Naive B cell (primary cell): Measurements from ENCODE around the gene PLEKHM2. TPM values are rescaled to one million over a fixed set of nuclear protein-coding genes. Genes with fewer than 3 reads are reported as not detected.

ENCODE experiments used
- ATAC-seq, 2 donors: fragments of 150-1000 bp; cut with Tn5 transposase; 2 replicates each; pipeline ENCODE4 v1.10.0; 2021; ENCODE audit warnings: low read depth in 2 of 2, mild to moderate bottlenecking in 2 of 2, moderate library complexity in 2 of 2
- DNase-seq: peaks from one replicate; pipeline ENCODE4 v3.0.0; 2022
- H3K27ac Mint-ChIP-seq, 6 donors: one replicate each; pipeline ENCODE4 v1.8.0; 2020 to 2022; ENCODE audit warnings: mild to moderate bottlenecking in 6 of 6, mixed read lengths in 6 of 6, moderate library complexity in 5 of 6, inconsistent platforms in 2 of 6
- H3K27me3 Mint-ChIP-seq, 3 donors: one replicate each; pipeline ENCODE4 v1.8.0; 2021 to 2022; ENCODE audit warnings: mixed read lengths in 3 of 3, mild to moderate bottlenecking in 1 of 3
- H3K36me3 Mint-ChIP-seq, 2 donors: one replicate each; pipeline ENCODE4 v1.8.0; 2020 to 2022; ENCODE audit warnings: mixed read lengths in 2 of 2, inconsistent platforms in 1 of 2, mild to moderate bottlenecking in 1 of 2
- H3K4me1 Mint-ChIP-seq, 3 donors: one replicate each; pipeline ENCODE4 v1.8.0; 2020 to 2022; ENCODE audit warnings: mixed read lengths in 3 of 3, inconsistent platforms in 1 of 3, mild to moderate bottlenecking in 1 of 3, moderate library complexity in 1 of 3
- H3K4me3 Mint-ChIP-seq, 8 donors: one replicate each; pipeline ENCODE4 v1.8.0; 2020 to 2022; ENCODE audit warnings: mild to moderate bottlenecking in 8 of 8, mixed read lengths in 8 of 8, moderate library complexity in 8 of 8, inconsistent platforms in 2 of 8
- H3K9me3 Mint-ChIP-seq, 7 donors: one replicate each; pipeline ENCODE4 v1.8.0; 2020 to 2022; ENCODE audit warnings: mixed read lengths in 7 of 7, mild to moderate bottlenecking in 5 of 7, inconsistent platforms in 2 of 7, moderate library complexity in 1 of 7
- polyA plus RNA-seq, 6 donors: library from polyadenylated mRNA; unstranded; fragments of 300-500 nt; fragmentation: Illumina TruSeq; gene quantifications; one replicate each; pipeline ENCODE4 v1.2.3, GENCODE V29; 2021; ENCODE audit warnings: low read depth in 6 of 6

Gene PLEKHM2
- polyA plus RNA-seq, 6 donors from 2014 or later, result 1.9 to 13.7 (median 8.9) TPM

GRCh38 chr1:15736038-15736891 is 52.1 kb downstream of the PLEKHM2 start, which contains the start of gene SLC25A34:
SLC25A34 (plus strand) TSS chr1:15736258; CDS start chr1:15736486, 228 bp downstream.
- ATAC-seq, result no peak
- Mint-ChIP-seq H3K27ac (peak within 1 kb of the TSS in 3 of 6 donors; percentile 49 to 75 (median 74)), H3K36me3 (no peaks in the 10 kb centered on the region), H3K27me3 (no peaks in the 10 kb centered on the region), H3K9me3 (no peaks in the 10 kb centered on the region), H3K4me1 (peaks cover under 1 to 4% (median 3%) of the 10 kb centered on the region in 3 donors), H3K4me3 (no peak within 1 kb of the TSS)
- no peak for DNase-seq

- Mint-ChIP-seq H3K4me1 (peaks cover 5 to 8% (median 8%) of the 10 kb centered on the region in 3 donors), H3K9me3 (no peaks in the 10 kb centered on the region), H3K36me3 (no peaks in the 10 kb centered on the region), H3K4me3 (no peak overlapping the region), H3K27ac (peak overlapping the region in 2 of 6 donors; percentile 74 to 75), H3K27me3 (no peaks in the 10 kb centered on the region)
- DNase-seq (no peak), ATAC-seq (no peak)
Measured at GRCh38 chr1:15736892-15737261, 52.8 kb downstream of the PLEKHM2 start.

GRCh38 chr1:15737324-15738319 is 53.5 kb downstream of the PLEKHM2 start:
- DNase-seq (no peak), ATAC-seq (no peak)
- Mint-ChIP-seq H3K4me3 (no peak overlapping the region), H3K36me3 (no peaks in the 10 kb centered on the region), H3K27me3 (no peaks in the 10 kb centered on the region), H3K4me1 (peaks cover 5 to 8% (median 8%) of the 10 kb centered on the region in 3 donors), H3K27ac (peak overlapping the region in 5 of 6 donors; percentile 23 to 86 (median 38)), H3K9me3 (no peaks in the 10 kb centered on the region)

GRCh38 chr1:15738416-15739113 is 54.4 kb downstream of the PLEKHM2 start:
- H3K27ac Mint-ChIP-seq, result peak overlapping the region in 4 of 6 donors; percentile 23 to 86 (median 82)
- ATAC-seq (no peak), DNase-seq (no peak)
- no peaks in the 10 kb centered on the region for H3K27me3 Mint-ChIP-seq
- no peaks in the 10 kb centered on the region for H3K36me3 Mint-ChIP-seq
- H3K4me1 Mint-ChIP-seq, result peaks cover 5 to 8% (median 8%) of the 10 kb centered on the region in 3 donors
- no peaks in the 10 kb centered on the region for H3K9me3 Mint-ChIP-seq
- no peak overlapping the region for H3K4me3 Mint-ChIP-seq

GRCh38 chr1:15739259-15739658 is 55.1 kb downstream of the PLEKHM2 start:
- Mint-ChIP-seq H3K36me3 (no peaks in the 10 kb centered on the region), H3K4me1 (peaks cover 5 to 8% (median 8%) of the 10 kb centered on the region in 3 donors), H3K27ac (peak overlapping the region in 4 of 6 donors; percentile 23 to 85 (median 70)), H3K27me3 (no peaks in the 10 kb centered on the region), H3K9me3 (no peaks in the 10 kb centered on the region), H3K4me3 (no peak overlapping the region)
- no peak for DNase-seq
- no peak for ATAC-seq

- H3K4me1 Mint-ChIP-seq, result peaks cover 5 to 8% (median 8%) of the 10 kb centered on the region in 3 donors
- ATAC-seq, result no peak
- H3K9me3 Mint-ChIP-seq, result no peaks in the 10 kb centered on the region
- H3K36me3 Mint-ChIP-seq, result no peaks in the 10 kb centered on the region
- no peak for DNase-seq
- no peaks in the 10 kb centered on the region for H3K27me3 Mint-ChIP-seq
- H3K27ac Mint-ChIP-seq, result peak overlapping the region in 2 of 6 donors; percentile 65 to 75
- H3K4me3 Mint-ChIP-seq, result no peak overlapping the region
Measured at GRCh38 chr1:15739745-15740144, 55.6 kb downstream of the PLEKHM2 start.

- peaks cover 5 to 8% (median 6%) of the 10 kb centered on the region in 3 donors for H3K4me1 Mint-ChIP-seq
- ATAC-seq, result peak; percentile 83 to 93
- H3K27me3 Mint-ChIP-seq, result no peaks in the 10 kb centered on the region
- no peaks in the 10 kb centered on the region for H3K9me3 Mint-ChIP-seq
- H3K4me3 Mint-ChIP-seq, result peak overlapping the region in 1 of 8 donors; percentile 77
- peak; percentile 61 for DNase-seq
- peak overlapping the region in 2 of 6 donors; percentile 38 to 70 for H3K27ac Mint-ChIP-seq
- H3K36me3 Mint-ChIP-seq, result no peaks in the 10 kb centered on the region
Measured at GRCh38 chr1:15740924-15741850, 57.1 kb downstream of the PLEKHM2 start.

GRCh38 chr1:15742339-15742801 is 58.2 kb downstream of the PLEKHM2 start, which contains the start of gene TMEM82:
TMEM82 (plus strand) TSS chr1:15742499; CDS start chr1:15742560, 61 bp downstream.
- Mint-ChIP-seq H3K4me1 (peaks cover 5 to 8% (median 6%) of the 10 kb centered on the region in 3 donors), H3K9me3 (no peaks in the 10 kb centered on the region), H3K27me3 (no peaks in the 10 kb centered on the region)

GRCh38 chr1:15744122-15744679 is 60.1 kb downstream of the PLEKHM2 start:
- H3K36me3 Mint-ChIP-seq, result no peaks in the 10 kb centered on the region
- H3K4me3 Mint-ChIP-seq, result no peak overlapping the region
- H3K27me3 Mint-ChIP-seq, result peaks cover 0 to 5% (median 0%) of the 10 kb centered on the region in 3 donors
- no peak for DNase-seq
- H3K4me1 Mint-ChIP-seq, result peaks cover 5 to 8% (median 6%) of the 10 kb centered on the region in 3 donors
- no peak overlapping the region for H3K27ac Mint-ChIP-seq
- no peak for ATAC-seq
- H3K9me3 Mint-ChIP-seq, result no peaks in the 10 kb centered on the region

More at GRCh38 chr1:15742339-15742801, 58.2 kb downstream of the PLEKHM2 start, which contains the start of gene TMEM82:
- DNase-seq (no peak), ATAC-seq (no peak)
- Mint-ChIP-seq H3K4me3 (peak within 1 kb of the TSS in 1 of 8 donors; percentile 77), H3K36me3 (no peaks in the 10 kb centered on the region), H3K27ac (peak within 1 kb of the TSS in 1 of 6 donors; percentile 29)

GRCh38 chr1:15747378-15747777 is 63.3 kb downstream of the PLEKHM2 start:
- Mint-ChIP-seq H3K36me3 (no peaks in the 10 kb centered on the region), H3K4me3 (no peak overlapping the region), H3K9me3 (no peaks in the 10 kb centered on the region), H3K4me1 (peaks cover 0 to 3% (median 0%) of the 10 kb centered on the region in 3 donors), H3K27me3 (peaks cover 0 to 24% (median 15%) of the 10 kb centered on the region in 3 donors), H3K27ac (peak overlapping the region in 1 of 6 donors; percentile 70)
- no peak for DNase-seq
- ATAC-seq, result no peak

- Mint-ChIP-seq H3K27me3 (peaks cover under 1 to 26% (median 17%) of the 10 kb centered on the region in 3 donors), H3K9me3 (no peaks in the 10 kb centered on the region), H3K36me3 (no peaks in the 10 kb centered on the region), H3K27ac (no peak overlapping the region), H3K4me1 (peaks cover 0 to 3% (median 0%) of the 10 kb centered on the region in 3 donors), H3K4me3 (no peak overlapping the region)
- no peak for ATAC-seq
- no peak for DNase-seq
Measured at GRCh38 chr1:15748264-15748663, 64.1 kb downstream of the PLEKHM2 start.
